Fibroblast of lung (primary cell): ENCODE measurements around the gene PHF21A. TPM values are rescaled to one million over a fixed set of nuclear protein-coding genes. Genes with fewer than 3 reads are reported as not detected.

Experiments
- DNase-seq, 2 donors: peaks; one replicate each; pipeline versions ENCODE4 v3.0.0 to v3.0.0-alpha.2; 2010; ENCODE audit warnings: low read depth in 2 of 2
- H2AFZ ChIP-seq: 2 replicates; pipeline ENCODE4 v1.5.1; 2012; ENCODE audit warnings: low read length, control low read depth, inconsistent platforms
- H3K27ac ChIP-seq: 2 replicates; pipeline ENCODE4 v1.5.1; 2011; ENCODE audit warnings: low read length, control low read depth; ENCODE audit not compliant: insufficient read depth
- H3K27me3 ChIP-seq: 2 replicates; pipeline ENCODE4 v1.5.1; 2011; ENCODE audit warnings: mild to moderate bottlenecking, low read length; ENCODE audit not compliant: control insufficient read depth, insufficient read depth
- H3K36me3 ChIP-seq: 2 replicates; pipeline ENCODE4 v1.5.1; 2011; ENCODE audit warnings: low read length; ENCODE audit not compliant: control insufficient read depth, insufficient read depth
- H3K4me1 ChIP-seq: 2 replicates; pipeline ENCODE4 v1.5.1; 2011; ENCODE audit warnings: low read length; ENCODE audit not compliant: control insufficient read depth, insufficient read depth; ENCODE audit errors: extremely low read depth
- H3K4me2 ChIP-seq: 2 replicates; pipeline ENCODE4 v1.5.1; 2011; ENCODE audit warnings: low read length, control low read depth; ENCODE audit not compliant: insufficient read depth; ENCODE audit errors: extremely low read depth
- H3K4me3 ChIP-seq, 4 experiments: fragments of 200-600 bp in 1 of 4; sonication (generic) in 1 of 4; replicated peaks in 1 of 4; 2 replicates each; pipeline ENCODE4 v1.5.1; 2011 to 2016; ENCODE audit warnings: low read length in 4 of 4, low read depth in 3 of 4, mild to moderate bottlenecking in 3 of 4, control low read depth in 2 of 4, inconsistent platforms in 1 of 4, mixed read lengths in 1 of 4; ENCODE audit not compliant: insufficient read depth in 1 of 4; ENCODE audit errors: control extremely low read depth in 1 of 4
- H3K79me2 ChIP-seq: 2 replicates; pipeline ENCODE4 v1.5.1; 2012; ENCODE audit warnings: mild to moderate bottlenecking, low read length, inconsistent platforms; ENCODE audit not compliant: control insufficient read depth, insufficient read depth
- H3K9ac ChIP-seq: 2 replicates; pipeline ENCODE4 v1.5.1; 2011; ENCODE audit warnings: mild to moderate bottlenecking, low read length, control low read depth; ENCODE audit not compliant: insufficient read depth
- H3K9me3 ChIP-seq: 2 replicates; pipeline ENCODE4 v1.5.1; 2012; ENCODE audit warnings: low read depth, low read length; ENCODE audit not compliant: control insufficient read depth, insufficient read depth
- H4K20me1 ChIP-seq: 2 replicates; pipeline ENCODE4 v1.5.1; 2011; ENCODE audit warnings: low read length; ENCODE audit not compliant: control insufficient read depth, insufficient read depth; ENCODE audit errors: extremely low read depth
- CTCF ChIP-seq, 2 donors: IDR thresholded peaks in 1 of 2; conservative IDR thresholded peaks in 1 of 2; 1 replicate in 1 of 2; 2 replicates in 1 of 2; pipeline ENCODE4 v1.5.1; 2011 to 2012; ENCODE audit warnings: low read length in 2 of 2, control low read depth in 1 of 2, inconsistent platforms in 1 of 2, low read depth in 1 of 2, mild to moderate bottlenecking in 1 of 2
- EZH2 ChIP-seq: IDR thresholded peaks from 2 replicates; pipeline ENCODE4 v1.5.1; 2012; ENCODE audit warnings: low read length, control low read depth, mild to moderate bottlenecking; ENCODE audit errors: missing control alignments
- polyA plus RNA-seq, 2 donors: library from polyadenylated mRNA; depleted of rRNA in 1 of 2; stranded (reverse) in 1 of 2; unstranded in 1 of 2; fragments of >200 nt; gene quantifications; 2 replicates each; pipeline ENCODE4 v1.2.1, GENCODE V29; 2011 to 2012; ENCODE audit warnings: missing spikeins in 1 of 2
- total RNA-seq: library from RNA; depleted of rRNA; stranded (reverse); fragments of >200 nt; gene quantifications from 2 replicates; pipeline ENCODE4 v1.2.1, GENCODE V29; 2014

The PHF21A gene
- total and polyA plus RNA-seq, 2 donors (not counting 1 experiment from before 2014, with no cell fraction given): 18.5 to 21.0 TPM

- Histone ChIP-seq H3K4me1 (no peaks in the 10 kb centered on the region), H3K36me3 (no peaks in the 10 kb centered on the region), H3K9ac (no peak overlapping the region), H2AFZ (no peak overlapping the region), H3K27ac (no peak overlapping the region), H3K27me3 (no peaks in the 10 kb centered on the region), H3K4me3 (no peak overlapping the region), H3K9me3 (no peaks in the 10 kb centered on the region), H3K4me2 (no peak overlapping the region), H4K20me1 (no peaks in the 10 kb centered on the region), H3K79me2 (no peaks in the 10 kb centered on the region)
- DNase-seq: no peak
- TF ChIP-seq EZH2: no peak
- TF ChIP-seq CTCF (conservative IDR thresholded peaks at IDR 0.05 in 1 of 2, IDR thresholded peaks at IDR 0.05 in 1 of 2; ENCODE audit: low read depth in 1 of 2, low read length in 2 of 2): no peak
Observed at GRCh38 chr11:46130286-46130940, 9.2 kb upstream of the PHF21A start.

GRCh38 chr11:46129133-46129532 is 7.9 kb upstream of the PHF21A start:
- H3K9me3 ChIP-seq: no peaks in the 10 kb centered on the region
- no peak overlapping the region for H2AFZ ChIP-seq
- H3K4me1 ChIP-seq: no peaks in the 10 kb centered on the region
- TF ChIP-seq CTCF (conservative IDR thresholded peaks at IDR 0.05 in 1 of 2, IDR thresholded peaks at IDR 0.05 in 1 of 2; ENCODE audit: low read depth in 1 of 2, low read length in 2 of 2) (no peak), EZH2 (no peak)
- no peaks in the 10 kb centered on the region for H3K79me2 ChIP-seq
- no peaks in the 10 kb centered on the region for H3K36me3 ChIP-seq
- no peak for DNase-seq
- H3K27ac ChIP-seq: no peak overlapping the region
- no peaks in the 10 kb centered on the region for H4K20me1 ChIP-seq
- H3K4me2 ChIP-seq: no peak overlapping the region
- no peak overlapping the region for H3K4me3 ChIP-seq
- H3K27me3 ChIP-seq: no peaks in the 10 kb centered on the region
- no peak overlapping the region for H3K9ac ChIP-seq

- H3K4me2 ChIP-seq: no peak overlapping the region
- no peaks in the 10 kb centered on the region for H3K27me3 ChIP-seq
- H2AFZ ChIP-seq: peak overlapping the region; percentile 2
- no peaks in the 10 kb centered on the region for H3K79me2 ChIP-seq
- H3K27ac ChIP-seq: no peak overlapping the region
- DNase-seq: peak; percentile 40 to 80
- no peaks in the 10 kb centered on the region for H3K36me3 ChIP-seq
- TF ChIP-seq CTCF (conservative IDR thresholded peaks at IDR 0.05 in 1 of 2, IDR thresholded peaks at IDR 0.05 in 1 of 2; ENCODE audit: low read depth in 1 of 2, low read length in 2 of 2) (peak; percentile 38 to 66), EZH2 (no peak)
- no peaks in the 10 kb centered on the region for H3K4me1 ChIP-seq
- no peaks in the 10 kb centered on the region for H4K20me1 ChIP-seq
- no peak overlapping the region for H3K9ac ChIP-seq
- H3K4me3 ChIP-seq: no peak overlapping the region
- H3K9me3 ChIP-seq: no peaks in the 10 kb centered on the region
Observed at GRCh38 chr11:46127150-46127638, 5.9 kb upstream of the PHF21A start.
